Activated CD8-positive, alpha-beta T cell treated with anti-CD3 and anti-CD28 coated beads, Interleukin-2, amount 10 ng/mL, durations not matched to agents 7 days and 5 days (primary cell): ENCODE results near the gene BSND. TPM values are rescaled to one million over a fixed set of nuclear protein-coding genes. Genes with fewer than 3 reads are reported as not detected.
A peak's percentile ranks its signal among the peaks of the same experiment; 100 is the strongest.

ENCODE experiments used
- ATAC-seq: fragments of 150-1000 bp; cut with Tn5 transposase; one replicate; pipeline ENCODE4 v1.10.0; 2021; ENCODE audit warnings: moderate library complexity
- CTCF ChIA-PET: fragments of 350-600 bp; sonication (Branson Sonifier 250); formaldehyde crosslinking; loops from one replicate; lab custom pipeline; 2021; ENCODE audit warnings: antibody characterized with exemption; lab: Charles Lee
- POLR2A ChIA-PET: fragments of 350-600 bp; sonication (Branson Sonifier 250); formaldehyde crosslinking; loops from one replicate; lab custom pipeline; 2021; ENCODE audit warnings: antibody characterized with exemption; lab: Charles Lee
- DNase-seq: peaks from one replicate; pipeline ENCODE4 v3.0.0-alpha.2; 2020
- H3K27ac Mint-ChIP-seq: one replicate; pipeline ENCODE4 v1.8.0; 2021; ENCODE audit warnings: mild to moderate bottlenecking, mixed read lengths
- H3K27me3 Mint-ChIP-seq: one replicate; pipeline ENCODE4 v1.8.0; 2021; ENCODE audit warnings: low read depth, mixed read lengths
- H3K36me3 Mint-ChIP-seq: one replicate; pipeline ENCODE4 v1.8.0; 2021; ENCODE audit warnings: low read depth, mixed read lengths
- H3K4me1 Mint-ChIP-seq: one replicate; pipeline ENCODE4 v1.8.0; 2021; ENCODE audit warnings: low read depth, mixed read lengths
- H3K4me3 Mint-ChIP-seq: one replicate; pipeline ENCODE4 v1.8.0; 2021; ENCODE audit warnings: mild to moderate bottlenecking, mixed read lengths
- H3K9me3 Mint-ChIP-seq: one replicate; pipeline ENCODE4 v1.8.0; 2022; ENCODE audit warnings: mixed read lengths; ENCODE audit not compliant: insufficient read depth
- total RNA-seq, 2 experiments: library from RNA; stranded (reverse); gene quantifications; one replicate each; pipeline ENCODE4 v1.2.3, GENCODE V29; 2021

BSND gene
- total RNA-seq, 2 experiments from 2014 or later: 0.05 TPM; not detected in 1

GRCh38 chr1:54986025-54986424 lies 12.7 kb upstream of the BSND start:
- H3K36me3 Mint-ChIP-seq: no peaks in the 10 kb centered on the region
- ChIA-PET POLR2A (no interaction called here), CTCF (interaction anchor here (0.8 to 2.1 kb wide), 2 partner anchors 10 to 41 kb away, joined by 3 to 8 read pairs; no protein-coding TSS in a partner anchor)
- DNase-seq (no peak), ATAC-seq (no peak)
- H3K4me1 Mint-ChIP-seq: no peaks in the 10 kb centered on the region
- H3K27ac Mint-ChIP-seq: no peak overlapping the region
- peaks cover 31% of the 10 kb centered on the region for H3K27me3 Mint-ChIP-seq
- no peaks in the 10 kb centered on the region for H3K9me3 Mint-ChIP-seq
- H3K4me3 Mint-ChIP-seq: no peak overlapping the region

- H3K4me3 Mint-ChIP-seq: no peak overlapping the region
- DNase-seq (no peak), ATAC-seq (no peak)
- H3K4me1 Mint-ChIP-seq: no peaks in the 10 kb centered on the region
- no peaks in the 10 kb centered on the region for H3K9me3 Mint-ChIP-seq
- peaks cover 26% of the 10 kb centered on the region for H3K27me3 Mint-ChIP-seq
- ChIA-PET POLR2A (no interaction called here), CTCF (interaction anchor here (0.8 to 2.1 kb wide), 2 partner anchors 10 to 41 kb away, joined by 3 to 8 read pairs; no protein-coding TSS in a partner anchor)
- no peak overlapping the region for H3K27ac Mint-ChIP-seq
- H3K36me3 Mint-ChIP-seq: no peaks in the 10 kb centered on the region
These were observed 12.2 kb upstream of the BSND start for GRCh38 chr1:54986533-54986932.

GRCh38 chr1:54987427-54987826 lies 11.3 kb upstream of the BSND start:
- H3K27ac Mint-ChIP-seq: no peak overlapping the region
- H3K4me3 Mint-ChIP-seq: no peak overlapping the region
- H3K27me3 Mint-ChIP-seq: peaks cover 19% of the 10 kb centered on the region
- ATAC-seq (no peak), DNase-seq (no peak)
- ChIA-PET CTCF (interaction anchor here (2.1 kb wide), 2 partner anchors 9 to 37 kb away, joined by 7 to 8 read pairs; no protein-coding TSS in a partner anchor), POLR2A (no interaction called here)
- H3K9me3 Mint-ChIP-seq: no peaks in the 10 kb centered on the region
- no peaks in the 10 kb centered on the region for H3K36me3 Mint-ChIP-seq
- no peaks in the 10 kb centered on the region for H3K4me1 Mint-ChIP-seq

GRCh38 chr1:54987919-54988705 lies 10.6 kb upstream of the BSND start:
- peaks cover 17% of the 10 kb centered on the region for H3K27me3 Mint-ChIP-seq
- no peaks in the 10 kb centered on the region for H3K9me3 Mint-ChIP-seq
- H3K36me3 Mint-ChIP-seq: no peaks in the 10 kb centered on the region
- H3K4me3 Mint-ChIP-seq: no peak overlapping the region
- no peak for DNase-seq
- POLR2A ChIA-PET: no interaction called here
- H3K4me1 Mint-ChIP-seq: peaks cover 4% of the 10 kb centered on the region
- no peak overlapping the region for H3K27ac Mint-ChIP-seq
- no peak for ATAC-seq
- CTCF ChIA-PET: interaction anchor here (2.1 to 3.7 kb wide), 3 partner anchors 8 to 43 kb away, joined by 7 to 10 read pairs (median 8); no protein-coding TSS in a partner anchor

GRCh38 chr1:54988975-54989374 lies 9.8 kb upstream of the BSND start:
- ChIA-PET POLR2A (interaction anchor here (1.0 kb wide), 1 partner anchor 38 kb away, joined by 3 read pairs; no protein-coding TSS in a partner anchor), CTCF (interaction anchor here (1.1 to 3.7 kb wide), 3 partner anchors 8 to 44 kb away, joined by 3 to 10 read pairs (median 7); no protein-coding TSS in a partner anchor)
- Mint-ChIP-seq H3K4me3 (no peak overlapping the region), H3K9me3 (no peaks in the 10 kb centered on the region), H3K4me1 (peaks cover 5% of the 10 kb centered on the region), H3K36me3 (no peaks in the 10 kb centered on the region), H3K27me3 (peaks cover 10% of the 10 kb centered on the region), H3K27ac (no peak overlapping the region)
- DNase-seq (no peak), ATAC-seq (no peak)

GRCh38 chr1:54989473-54989872 lies 9.3 kb upstream of the BSND start:
- no peaks in the 10 kb centered on the region for H3K9me3 Mint-ChIP-seq
- peaks cover 10% of the 10 kb centered on the region for H3K4me1 Mint-ChIP-seq
- DNase-seq (no peak), ATAC-seq (no peak)
- CTCF ChIA-PET: interaction anchor here (1.1 to 3.7 kb wide), 4 partner anchors 8 to 44 kb away, joined by 3 to 10 read pairs (median 6); no protein-coding TSS in a partner anchor
- POLR2A ChIA-PET: interaction anchor here (1.0 kb wide), 1 partner anchor 39 kb away, joined by 3 read pairs; no protein-coding TSS in a partner anchor
- no peak overlapping the region for H3K27ac Mint-ChIP-seq
- no peak overlapping the region for H3K4me3 Mint-ChIP-seq
- no peaks in the 10 kb centered on the region for H3K36me3 Mint-ChIP-seq
- peaks cover 11% of the 10 kb centered on the region for H3K27me3 Mint-ChIP-seq

- ChIA-PET CTCF (interaction anchor here (1.0 to 3.7 kb wide), 3 partner anchors 32 to 45 kb away, joined by 3 to 10 read pairs (median 4); no protein-coding TSS in a partner anchor), POLR2A (no interaction called here)
- Mint-ChIP-seq H3K27me3 (peaks cover 14% of the 10 kb centered on the region), H3K9me3 (no peaks in the 10 kb centered on the region), H3K4me3 (no peak overlapping the region), H3K27ac (no peak overlapping the region), H3K4me1 (peaks cover 17% of the 10 kb centered on the region), H3K36me3 (no peaks in the 10 kb centered on the region)
- ATAC-seq (no peak), DNase-seq (no peak)
These were observed 8.5 kb upstream of the BSND start for GRCh38 chr1:54989968-54990810.

GRCh38 chr1:54990916-54991315 lies 7.8 kb upstream of the BSND start:
- peaks cover 20% of the 10 kb centered on the region for H3K27me3 Mint-ChIP-seq
- POLR2A ChIA-PET: no interaction called here
- no peaks in the 10 kb centered on the region for H3K9me3 Mint-ChIP-seq
- H3K4me1 Mint-ChIP-seq: peaks cover 24% of the 10 kb centered on the region
- H3K4me3 Mint-ChIP-seq: no peak overlapping the region
- H3K36me3 Mint-ChIP-seq: no peaks in the 10 kb centered on the region
- no peak overlapping the region for H3K27ac Mint-ChIP-seq
- CTCF ChIA-PET: interaction anchor here (1.0 to 3.7 kb wide), 2 partner anchors 40 to 46 kb away, joined by 3 to 10 read pairs; no protein-coding TSS in a partner anchor
- DNase-seq: no peak
- ATAC-seq: no peak

- DNase-seq (no peak), ATAC-seq (no peak)
- CTCF ChIA-PET: interaction anchor here (1.5 to 3.7 kb wide), 3 partner anchors 30 to 47 kb away, joined by 5 to 10 read pairs (median 8); no protein-coding TSS in a partner anchor
- Mint-ChIP-seq H3K4me1 (peaks cover 35% of the 10 kb centered on the region), H3K27ac (no peak overlapping the region), H3K9me3 (no peaks in the 10 kb centered on the region), H3K27me3 (peaks cover 23% of the 10 kb centered on the region), H3K36me3 (no peaks in the 10 kb centered on the region), H3K4me3 (no peak overlapping the region)
- POLR2A ChIA-PET: no interaction called here
These were observed 6.8 kb upstream of the BSND start for GRCh38 chr1:54991939-54992338.

- no peak overlapping the region for H3K27ac Mint-ChIP-seq
- H3K36me3 Mint-ChIP-seq: no peaks in the 10 kb centered on the region
- CTCF ChIA-PET: interaction anchor here (0.8 to 1.7 kb wide), 3 partner anchors 29 to 48 kb away, joined by 4 to 8 read pairs (median 5); no protein-coding TSS in a partner anchor
- DNase-seq (no peak), ATAC-seq (no peak)
- H3K4me3 Mint-ChIP-seq: no peak overlapping the region
- H3K9me3 Mint-ChIP-seq: no peaks in the 10 kb centered on the region
- POLR2A ChIA-PET: no interaction called here
- H3K4me1 Mint-ChIP-seq: peaks cover 40% of the 10 kb centered on the region
- H3K27me3 Mint-ChIP-seq: peaks cover 29% of the 10 kb centered on the region
These were observed 5.6 kb upstream of the BSND start for GRCh38 chr1:54993140-54993539.

GRCh38 chr1:54994355-54994990 lies 4.3 kb upstream of the BSND start:
- DNase-seq (no peak), ATAC-seq (no peak)
- Mint-ChIP-seq H3K4me3 (no peak overlapping the region), H3K36me3 (no peaks in the 10 kb centered on the region), H3K27ac (peak overlapping the region; percentile 87), H3K9me3 (no peaks in the 10 kb centered on the region), H3K4me1 (peaks cover 40% of the 10 kb centered on the region), H3K27me3 (peaks cover 29% of the 10 kb centered on the region)
- POLR2A ChIA-PET: no interaction called here
- CTCF ChIA-PET: interaction anchor here (4.9 to 6.4 kb wide), 2 partner anchors 43 to 50 kb away, joined by 78 to 119 read pairs; no protein-coding TSS in a partner anchor
